GM21423 (cell line): Measurements from ENCODE around the gene ABTB1.

ENCODE experiments used
- ATAC-seq: cut with Tn5 transposase; IDR thresholded peaks from one replicate; pipeline ENCODE4 v1.9.1; 2021; ENCODE audit warnings: mild to moderate bottlenecking, moderate library complexity; ENCODE audit not compliant: unreplicated experiment

Gene ABTB1

GRCh38 chr3:127686512-127686894 lies 13.8 kb downstream of the ABTB1 start:
- ATAC-seq, result no peak

GRCh38 chr3:127687228-127687737 lies 14.5 kb downstream of the ABTB1 start:
- ATAC-seq, result no peak

GRCh38 chr3:127688022-127688415 lies 15.3 kb downstream of the ABTB1 start:
- no peak for ATAC-seq

- no peak for ATAC-seq
Observed at GRCh38 chr3:127688416-127689265, 15.9 kb downstream of the ABTB1 start.

GRCh38 chr3:127689266-127689860 lies 16.6 kb downstream of the ABTB1 start:
- no peak for ATAC-seq

- no peak for ATAC-seq
Observed at GRCh38 chr3:127690106-127690505, 17.4 kb downstream of the ABTB1 start.

- ATAC-seq, result no peak
Observed at GRCh38 chr3:127690823-127691452, 18.2 kb downstream of the ABTB1 start.

GRCh38 chr3:127691489-127691888 lies 18.7 kb downstream of the ABTB1 start:
- no peak for ATAC-seq

- ATAC-seq, result no peak
Observed at GRCh38 chr3:127691974-127692373, 19.2 kb downstream of the ABTB1 start.

- no peak for ATAC-seq
Observed at GRCh38 chr3:127692501-127693335, 20.0 kb downstream of the ABTB1 start.

- no peak for ATAC-seq
Observed at GRCh38 chr3:127693336-127693843, 20.6 kb downstream of the ABTB1 start.

GRCh38 chr3:127694467-127695215 lies 21.9 kb downstream of the ABTB1 start:
- no peak for ATAC-seq

GRCh38 chr3:127697551-127698240 lies 24.9 kb downstream of the ABTB1 start:
- ATAC-seq, result no peak

GRCh38 chr3:127698286-127698685 lies 25.5 kb downstream of the ABTB1 start:
- no peak for ATAC-seq

- no peak for ATAC-seq
Observed at GRCh38 chr3:127698691-127699415, 26.1 kb downstream of the ABTB1 start.

GRCh38 chr3:127699416-127700300 lies 26.9 kb downstream of the ABTB1 start:
- no peak for ATAC-seq

- no peak for ATAC-seq
Observed at GRCh38 chr3:127700406-127700805, 27.7 kb downstream of the ABTB1 start.
